Regular cardiac myocyte (primary cell): ENCODE results near the gene ATP2A3. TPM values are rescaled to one million over a fixed set of nuclear protein-coding genes. Genes with fewer than 3 reads are reported as not detected.

Experiments used
- total RNA-seq: library from RNA; depleted of rRNA; stranded (reverse); fragments of >200 nt; gene quantifications from 2 replicates; pipeline ENCODE4 v1.2.3, GENCODE V29; 2014

The ATP2A3 gene
- 0.77 and 2.0 TPM in 2 replicates for total RNA-seq

GRCh38 chr17:3964203-3965117 is at the start of gene ATP2A3:
ATP2A3 (minus strand) TSS chr17:3964437; CDS start chr17:3964291, 146 bp downstream.

GRCh38 chr17:3915995-3916696 is 48.1 kb downstream of the ATP2A3 start, which contains the start of gene P2RX1:
P2RX1 (minus strand) TSS chr17:3916465; CDS start chr17:3916225, 240 bp downstream.

GRCh38 chr17:3893003-3893719 is 71.1 kb downstream of the ATP2A3 start, which contains the start of gene CAMKK1:
CAMKK1 (minus strand) TSS chr17:3893053; CDS start chr17:3885687, 7,366 bp downstream.

Other genes with a start within 250 kb of the ATP2A3 start
- gene HASPIN, start 240.5 kb downstream of the ATP2A3 start, total RNA-seq, result 0.85 and 11.1 TPM in 2 replicates
- 13.2 and 19.0 TPM in 2 replicates for gene ITGAE, start 163.2 kb downstream of the ATP2A3 start, total RNA-seq
- 15.8 and 21.1 TPM in 2 replicates for gene NCBP3, start 118.2 kb downstream of the ATP2A3 start, total RNA-seq
- 2.5 and 4.8 TPM in 2 replicates for gene CAMKK1, start 71.4 kb downstream of the ATP2A3 start, total RNA-seq
- gene P2RX1, start 48.0 kb downstream of the ATP2A3 start, total RNA-seq, result 0.28 and 0.38 TPM in 2 replicates
- 27.3 and 34.1 TPM in 2 replicates for gene ZZEF1, start 178.6 kb upstream of the ATP2A3 start, total RNA-seq
- 15.1 and 32.1 TPM in 2 replicates for gene CYB5D2, start 178.8 kb upstream of the ATP2A3 start, total RNA-seq